ENCODE results near the gene PRDM16. TPM values are rescaled to one million over a fixed set of nuclear protein-coding genes. Genes with fewer than 3 reads are reported as not detected.

The PRDM16 gene
- total and polyA plus RNA-seq, 2 of the 13 experiments (the other 11 are each of a cell fraction or from before 2014, with no cell fraction given) = 0.15 to 0.81 TPM

- TF ChIP-seq HNRNPL (IDR thresholded peaks at IDR 0.05; ENCODE audit: low read depth, low read length) = 0 out of 2 replicates have a peak, but pooled peaks have one; percentile 26
- 0 out of 2 replicates have a peak, but pooled peaks have one; percentile 36 for TF ChIP-seq RCOR2 (CRISPR knock-in tag; IDR thresholded peaks at IDR 0.05)
- TF ChIP-seq ZNF607 (CRISPR knock-in tag; IDR thresholded peaks at IDR 0.05; ENCODE audit: borderline replicate concordance) = 0 out of 2 replicates have a peak, but pooled peaks have one; percentile 12
Measured at GRCh38 chr1:3461238-3461933, 392.4 kb downstream of the PRDM16 start (continued).

DNA sequence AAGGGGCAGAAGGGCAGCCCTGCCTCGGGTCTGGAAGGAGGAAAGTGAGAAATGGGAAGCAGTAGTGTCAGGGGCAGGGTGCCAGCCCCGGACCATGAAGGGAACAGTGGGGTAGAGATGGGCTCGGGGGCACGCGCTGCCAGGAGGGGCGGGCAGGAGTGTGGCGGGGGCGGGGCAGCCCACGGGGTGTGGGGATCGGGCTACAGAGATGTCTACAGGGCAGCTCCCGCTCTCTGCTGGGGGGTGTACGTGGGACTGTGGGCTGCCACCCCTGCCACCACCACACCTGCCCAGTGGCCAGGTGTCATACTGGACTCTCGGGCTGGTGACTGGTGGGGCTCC, 392.9 kb downstream of the PRDM16 start:
- H3K4me3 ChIP-seq (replicated peaks in 1 of 3; ENCODE audit: insufficient read depth in 1 of 3, low read depth in 2 of 3, low read length in 3 of 3) = no peak overlapping the region
- no peak overlapping the region for H3K9ac ChIP-seq (ENCODE audit: insufficient read depth, low read depth, low read length)
- FAIRE-seq (no peak), ATAC-seq (no peak), DNase-seq (ENCODE audit: low spot score) (no peak)
- no TSS peak for BruUV-seq (replicated peaks)
- no peaks in the 10 kb centered on the region for H3K27me3 ChIP-seq (ENCODE audit: control insufficient read depth in 1 of 2, insufficient read depth in 2 of 2, low read length in 2 of 2)
- H4K20me1 ChIP-seq (ENCODE audit: insufficient read depth, low read length) = no peaks in the 10 kb centered on the region
- H2AFZ ChIP-seq (ENCODE audit: low read length) = no peak overlapping the region
- H3K4me2 ChIP-seq (ENCODE audit: low read depth, low read length) = no peak overlapping the region
- peaks cover 30% of the 10 kb centered on the region for H3K79me2 ChIP-seq (ENCODE audit: insufficient read depth, low read length)
- in situ Hi-C loops (cut with HindIII; ENCODE audit: extremely low pct_ligation_motif_present, low pct_unique_long_range_greater_than_20kb) (no loop called here), intact Hi-C loops (cut with micrococcal nuclease; ENCODE audit: unreplicated experiment) (no loop called here)
- ChIA-PET POLR2A (interaction anchor here (11.4 kb wide), 1 partner anchor 10 kb away, joined by 282 read pairs; no protein-coding TSS in a partner anchor), CTCF (ENCODE audit: low intra/inter-chr PET ratio, low total read pairs) (interaction anchor here (0.7 kb wide), 1 partner anchor 22 kb away, joined by 3 read pairs; no protein-coding TSS in a partner anchor)
- H3K9me3 ChIP-seq (ENCODE audit: low read length) = no peaks in the 10 kb centered on the region
- WGBS (ENCODE audit: low lambda C conversion rate) = 98% methylated on average over 10 of the region's 13 CpGs
- H3K27ac ChIP-seq (ENCODE audit: extremely low read length, insufficient read depth, low read length) = peak overlapping the region; percentile 98
- H3K4me1 ChIP-seq (ENCODE audit: insufficient read depth, low read length) = peaks cover 48% of the 10 kb centered on the region
- H3K36me3 ChIP-seq (replicated peaks in 1 of 2; ENCODE audit: control insufficient read depth in 1 of 2, insufficient read depth in 2 of 2, low read length in 2 of 2) = peaks cover 0 to 8% of the 10 kb centered on the region in 2 experiments; a peak in 4 of 5 replicates
- TF ChIP-seq ZNF354B (CRISPR knock-in tag; IDR thresholded peaks at IDR 0.05) (no peak), ZMYM2 (CRISPR knock-in tag; IDR thresholded peaks at IDR 0.05) (no peak), POGZ (CRISPR knock-in tag; IDR thresholded peaks at IDR 0.05) (no peak), BATF2 (CRISPR knock-in tag; IDR thresholded peaks at IDR 0.05) (no peak), HDAC2 (CRISPR knock-in tag; IDR thresholded peaks at IDR 0.05) (no peak), ZNF768 (CRISPR knock-in tag; IDR thresholded peaks at IDR 0.05) (no peak)
- TF ChIP-seq, protein P1, sequence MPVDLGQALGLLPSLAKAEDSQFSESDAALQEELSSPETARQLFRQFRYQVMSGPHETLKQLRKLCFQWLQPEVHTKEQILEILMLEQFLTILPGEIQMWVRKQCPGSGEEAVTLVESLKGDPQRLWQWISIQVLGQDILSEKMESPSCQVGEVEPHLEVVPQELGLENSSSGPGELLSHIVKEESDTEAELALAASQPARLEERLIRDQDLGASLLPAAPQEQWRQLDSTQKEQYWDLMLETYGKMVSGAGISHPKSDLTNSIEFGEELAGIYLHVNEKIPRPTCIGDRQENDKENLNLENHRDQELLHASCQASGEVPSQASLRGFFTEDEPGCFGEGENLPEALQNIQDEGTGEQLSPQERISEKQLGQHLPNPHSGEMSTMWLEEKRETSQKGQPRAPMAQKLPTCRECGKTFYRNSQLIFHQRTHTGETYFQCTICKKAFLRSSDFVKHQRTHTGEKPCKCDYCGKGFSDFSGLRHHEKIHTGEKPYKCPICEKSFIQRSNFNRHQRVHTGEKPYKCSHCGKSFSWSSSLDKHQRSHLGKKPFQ (CRISPR knock-in tag; IDR thresholded peaks at IDR 0.05; ENCODE audit: insufficient replicate concordance) = no peak
